Mammary epithelial cell (primary cell): ENCODE data around the gene PLXNA4.

ENCODE experiments used
- EZH2 ChIP-seq: IDR thresholded peaks from 2 replicates; pipeline ENCODE4 v1.6.1; 2012; ENCODE audit warnings: low read length, inconsistent platforms, borderline replicate concordance
- TF ChIP-seq, protein P1 (sequence below), 2 donors: IDR thresholded peaks in 1 of 2; conservative IDR thresholded peaks in 1 of 2; 2 replicates each; pipeline ENCODE4 v1.5.1; 2011 to 2012; ENCODE audit warnings: inconsistent platforms in 2 of 2, low read length in 2 of 2, mild to moderate bottlenecking in 2 of 2, control low read depth in 1 of 2, low read depth in 1 of 2; ENCODE audit not compliant: insufficient read depth in 1 of 2; ENCODE audit errors: extremely low read depth in 1 of 2

DNA sequence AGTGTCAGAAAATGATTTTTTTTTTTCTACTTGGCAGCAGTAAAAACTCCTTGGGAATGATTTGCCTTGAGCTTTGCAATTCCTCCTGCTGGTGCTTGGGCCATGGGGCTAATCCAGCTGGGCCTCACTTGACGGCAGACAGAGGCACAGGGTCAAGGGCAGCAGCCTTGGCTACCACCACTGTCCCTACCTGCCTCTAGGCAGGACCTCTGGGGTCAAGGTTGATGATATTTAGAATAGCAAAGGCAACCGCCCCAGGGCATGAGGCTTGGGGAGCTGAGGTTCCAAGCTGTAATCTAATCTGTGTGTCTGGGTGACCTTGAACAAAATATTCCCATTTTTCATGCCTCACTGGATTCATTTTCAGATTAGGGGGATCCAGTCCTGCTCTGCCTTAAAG lies 327.4 kb downstream of the PLXNA4 start:
- TF ChIP-seq, protein P1, sequence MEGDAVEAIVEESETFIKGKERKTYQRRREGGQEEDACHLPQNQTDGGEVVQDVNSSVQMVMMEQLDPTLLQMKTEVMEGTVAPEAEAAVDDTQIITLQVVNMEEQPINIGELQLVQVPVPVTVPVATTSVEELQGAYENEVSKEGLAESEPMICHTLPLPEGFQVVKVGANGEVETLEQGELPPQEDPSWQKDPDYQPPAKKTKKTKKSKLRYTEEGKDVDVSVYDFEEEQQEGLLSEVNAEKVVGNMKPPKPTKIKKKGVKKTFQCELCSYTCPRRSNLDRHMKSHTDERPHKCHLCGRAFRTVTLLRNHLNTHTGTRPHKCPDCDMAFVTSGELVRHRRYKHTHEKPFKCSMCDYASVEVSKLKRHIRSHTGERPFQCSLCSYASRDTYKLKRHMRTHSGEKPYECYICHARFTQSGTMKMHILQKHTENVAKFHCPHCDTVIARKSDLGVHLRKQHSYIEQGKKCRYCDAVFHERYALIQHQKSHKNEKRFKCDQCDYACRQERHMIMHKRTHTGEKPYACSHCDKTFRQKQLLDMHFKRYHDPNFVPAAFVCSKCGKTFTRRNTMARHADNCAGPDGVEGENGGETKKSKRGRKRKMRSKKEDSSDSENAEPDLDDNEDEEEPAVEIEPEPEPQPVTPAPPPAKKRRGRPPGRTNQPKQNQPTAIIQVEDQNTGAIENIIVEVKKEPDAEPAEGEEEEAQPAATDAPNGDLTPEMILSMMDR (conservative IDR thresholded peaks at IDR 0.05 in 1 of 2, IDR thresholded peaks at IDR 0.05 in 1 of 2; ENCODE audit: extremely low read depth in 1 of 2, insufficient read depth in 1 of 2, low read depth in 1 of 2, low read length in 2 of 2) = no peak
- no peak for TF ChIP-seq EZH2
